HepG2 (cell line): ENCODE results near the gene TMEM134. TPM values are rescaled to one million over a fixed set of nuclear protein-coding genes. Genes with fewer than 3 reads are reported as not detected.

Experiments
- ATAC-seq: fragments of 200-7000 bp; cut with Tn5 transposase; 3 replicates; pipeline ENCODE4 v1.9.1; 2020; ENCODE audit warnings: mild to moderate bottlenecking, moderate library complexity
- BruUV-seq: library from RNA; stranded (reverse); fragments of 400-500 nt; replicated peaks from 2 replicates; lab custom pipeline; 2021; lab: Mats Ljungman, UMichigan
- CTCF ChIA-PET: fragments of 300-600 bp; formaldehyde crosslinking; extraction: SDS; loops from one replicate; lab custom pipeline; 2021; ENCODE audit warnings: low total read pairs, inconsistent platforms, low intra/inter-chr PET ratio; lab: Yijun Ruan, JAX
- POLR2A ChIA-PET: fragments of 350-600 bp; sonication (Branson Sonifier 250); formaldehyde crosslinking; loops from one replicate; lab custom pipeline; 2020; ENCODE audit warnings: antibody characterized with exemption, inconsistent platforms; lab: Yijun Ruan, JAX
- DNase-seq: peaks from one replicate; pipeline ENCODE4 v3.0.0-alpha.2; 2015; ENCODE audit warnings: low spot score
- FAIRE-seq: peaks from 3 replicates; lab custom pipeline; 2011; peaks lifted over from hg19 to GRCh38; lab: Jason Lieb, UNC
- H2AFZ ChIP-seq: one replicate; pipeline ENCODE4 v1.6.1; 2011; ENCODE audit warnings: low read length, inconsistent platforms
- H3K27ac ChIP-seq: fragments of 300-600 bp; 3 replicates; pipeline ENCODE4 v1.8.0; 2011; ENCODE audit warnings: mixed run types, mild to moderate bottlenecking, mixed read lengths, low read length, inconsistent platforms; ENCODE audit not compliant: insufficient read depth; ENCODE audit errors: extremely low read length
- H3K27me3 ChIP-seq, 2 experiments: fragments of 200-600 bp in 1 of 2; 2 replicates in 1 of 2; 3 replicates in 1 of 2; pipeline versions ENCODE4 v1.6.0 to v1.8.0; 2011; ENCODE audit warnings: low read length in 2 of 2, mild to moderate bottlenecking in 2 of 2, moderate library complexity in 2 of 2, inconsistent platforms in 1 of 2; ENCODE audit not compliant: insufficient read depth in 2 of 2, control insufficient read depth in 1 of 2
- H3K36me3 ChIP-seq, 2 experiments: fragments of 200-600 bp in 1 of 2; replicated peaks in 1 of 2; 2 replicates in 1 of 2; 3 replicates in 1 of 2; pipeline versions ENCODE4 v1.5.1 to v1.8.0; 2011; ENCODE audit warnings: low read length in 2 of 2, inconsistent platforms in 1 of 2; ENCODE audit not compliant: insufficient read depth in 2 of 2, control insufficient read depth in 1 of 2
- H3K4me1 ChIP-seq: 2 replicates; pipeline ENCODE4 v1.5.1; 2012; ENCODE audit warnings: low read length, inconsistent platforms; ENCODE audit not compliant: insufficient read depth
- H3K4me2 ChIP-seq: 2 replicates; pipeline ENCODE4 v1.6.0; 2011; ENCODE audit warnings: low read depth, low read length, inconsistent platforms
- H3K4me3 ChIP-seq, 3 experiments: fragments of 200-600 bp in 1 of 3; sonication (generic), shearing (Covaris generic) in 1 of 3; replicated peaks in 1 of 3; 2 replicates each; pipeline ENCODE4 v1.5.1; 2011 to 2016; ENCODE audit warnings: low read length in 3 of 3, inconsistent platforms in 2 of 3, low read depth in 2 of 3, mild to moderate bottlenecking in 2 of 3, control low read depth in 1 of 3, mixed read lengths in 1 of 3; ENCODE audit not compliant: insufficient read depth in 1 of 3
- H3K79me2 ChIP-seq: one replicate; pipeline ENCODE4 v1.6.1; 2011; ENCODE audit warnings: low read length, inconsistent platforms; ENCODE audit not compliant: insufficient read depth
- H3K9ac ChIP-seq: 2 replicates; pipeline ENCODE4 v1.6.0; 2011; ENCODE audit warnings: mild to moderate bottlenecking, low read depth, low read length, inconsistent platforms; ENCODE audit not compliant: insufficient read depth
- H3K9me3 ChIP-seq: 2 replicates; pipeline ENCODE4 v1.5.1; 2012; ENCODE audit warnings: mild to moderate bottlenecking, low read length
- H4K20me1 ChIP-seq: 2 replicates; pipeline ENCODE4 v1.6.0; 2011; ENCODE audit warnings: inconsistent platforms, mild to moderate bottlenecking, low read length, moderate library complexity; ENCODE audit not compliant: insufficient read depth
- ATF7-NPFF ChIP-seq: sonication (generic); formaldehyde crosslinking; IDR thresholded peaks from 2 replicates; pipeline ENCODE4 v1.8.1; 2023; ENCODE audit warnings: mild to moderate bottlenecking, low read depth, missing genetic modification reagents, moderate library complexity
- GABPB1 ChIP-seq: IDR thresholded peaks from 2 replicates; pipeline ENCODE4 v1.6.1; 2016; ENCODE audit warnings: mild to moderate bottlenecking, missing genetic modification reagents, moderate library complexity, missing compliant biosample characterization
- HNRNPUL1 ChIP-seq: fragments of 200-400 bp; formaldehyde crosslinking; IDR thresholded peaks from 2 replicates; pipeline ENCODE4 v1.6.1; 2017; ENCODE audit warnings: low read depth, mild to moderate bottlenecking, low read length, moderate library complexity
- KDM2A ChIP-seq: sonication (generic); formaldehyde crosslinking; IDR thresholded peaks from 2 replicates; pipeline ENCODE4 v1.4.0; 2020; ENCODE audit warnings: low read depth, missing genetic modification reagents, borderline replicate concordance
- KLF13 ChIP-seq: sonication (generic); formaldehyde crosslinking; IDR thresholded peaks from 2 replicates; pipeline ENCODE4 v1.4.0; 2020; ENCODE audit warnings: mild to moderate bottlenecking, missing genetic modification reagents
- MAFG ChIP-seq: sonication (generic); formaldehyde crosslinking; IDR thresholded peaks from 2 replicates; pipeline ENCODE4 v1.5.1; 2020; ENCODE audit warnings: mild to moderate bottlenecking, missing genetic modification reagents
- MEIS2 ChIP-seq: sonication (generic); formaldehyde crosslinking; IDR thresholded peaks from 2 replicates; pipeline ENCODE4 v1.9.0; 2021; ENCODE audit warnings: mild to moderate bottlenecking, missing genetic modification reagents
- MIXL1 ChIP-seq: IDR thresholded peaks from 2 replicates; pipeline ENCODE4 v1.6.1; 2016
- NFRKB ChIP-seq: fragments of 450-650 bp; IDR thresholded peaks from 2 replicates; pipeline ENCODE4 v1.6.1; 2017
- PCBP2 ChIP-seq: fragments of 200-400 bp; formaldehyde crosslinking; optimal IDR thresholded peaks from 2 replicates; pipeline ENCODE3; 2018; ENCODE audit warnings: low read length, low read depth; ENCODE audit not compliant: poor library complexity, severe bottlenecking
- RFX1 ChIP-seq: fragments of 450-650 bp; IDR thresholded peaks from 2 replicates; pipeline ENCODE4 v1.6.1; 2017
- SAP130 ChIP-seq: IDR thresholded peaks from 2 replicates; pipeline ENCODE4 v1.6.1; 2016; ENCODE audit warnings: low read depth
- ZFP37 ChIP-seq: sonication (generic); formaldehyde crosslinking; IDR thresholded peaks from 2 replicates; pipeline ENCODE4 v1.4.0; 2020; ENCODE audit warnings: missing genetic modification reagents, borderline replicate concordance
- ZNF232 ChIP-seq: sonication (generic); formaldehyde crosslinking; IDR thresholded peaks from 2 replicates; pipeline ENCODE4 v1.4.0; 2020; ENCODE audit warnings: missing genetic modification reagents, borderline replicate concordance
- ZNF446 ChIP-seq: sonication (generic); formaldehyde crosslinking; IDR thresholded peaks from 2 replicates; pipeline ENCODE4 v1.5.0; 2020; ENCODE audit warnings: mild to moderate bottlenecking, missing genetic modification reagents
- ZSCAN12 ChIP-seq: sonication (generic); formaldehyde crosslinking; IDR thresholded peaks from 2 replicates; pipeline ENCODE4 v1.9.0; 2021; ENCODE audit warnings: mild to moderate bottlenecking, missing genetic modification reagents
- WGBS: methylation state at CpG from one replicate; pipeline ENCODE4 v1.1.6; 2017; ENCODE audit warnings: low lambda C conversion rate; 5-methylcytosine and 5-hydroxymethylcytosine counted together
- in situ Hi-C: cut with HindIII; loops from 2 replicates; pipeline ENCODE4 v1.10.0; 2017; ENCODE audit warnings: low pct_unique_long_range_greater_than_20kb; ENCODE audit not compliant: extremely low pct_ligation_motif_present
- intact Hi-C: fragments of 100-400 bp; cut with micrococcal nuclease; formaldehyde crosslinking; loops from one replicate; pipeline ENCODE4 v1.10.0; 2022; ENCODE audit not compliant: unreplicated experiment
- polyA plus RNA-seq, 8 experiments: library from polyadenylated mRNA; depleted of rRNA in 3 of 8; stranded (reverse) in 7 of 8; unstranded in 1 of 8; fragments of >200 nt; fragmentation: Illumina TruSeq in 4 of 8; extraction: Trizol in 4 of 8; gene quantifications; 2 replicates each; pipeline versions ENCODE4 v1.2.1 to v1.2.3, GENCODE V29; 2011 to 2016; ENCODE audit warnings: low read depth in 4 of 8, missing spikeins in 1 of 8, mixed read lengths in 1 of 8; ENCODE audit not compliant: insufficient read depth in 1 of 8
- total RNA-seq, 5 experiments: library from RNA; depleted of rRNA; stranded (reverse); fragments of >200 nt; fragmentation: Illumina TruSeq; extraction: Trizol; gene quantifications; 2 replicates each; pipeline ENCODE4 v1.2.3, GENCODE V29; 2016; ENCODE audit warnings: low read depth in 1 of 5
- TF ChIP-seq, protein P1 (sequence below): sonication (generic); formaldehyde crosslinking; IDR thresholded peaks from 2 replicates; pipeline ENCODE4 v1.5.0; 2020; ENCODE audit warnings: missing genetic modification reagents, mild to moderate bottlenecking, borderline replicate concordance
- TF ChIP-seq, protein P2 (sequence below): sonication (generic); formaldehyde crosslinking; IDR thresholded peaks from 2 replicates; pipeline ENCODE4 v1.4.0; 2020; ENCODE audit warnings: mild to moderate bottlenecking, missing genetic modification reagents, borderline replicate concordance

Gene TMEM134
- total and polyA plus RNA-seq, 2 of the 13 experiments (the other 11 are each of a cell fraction or from before 2014, with no cell fraction given): 6.9 to 26.9 TPM

DNA sequence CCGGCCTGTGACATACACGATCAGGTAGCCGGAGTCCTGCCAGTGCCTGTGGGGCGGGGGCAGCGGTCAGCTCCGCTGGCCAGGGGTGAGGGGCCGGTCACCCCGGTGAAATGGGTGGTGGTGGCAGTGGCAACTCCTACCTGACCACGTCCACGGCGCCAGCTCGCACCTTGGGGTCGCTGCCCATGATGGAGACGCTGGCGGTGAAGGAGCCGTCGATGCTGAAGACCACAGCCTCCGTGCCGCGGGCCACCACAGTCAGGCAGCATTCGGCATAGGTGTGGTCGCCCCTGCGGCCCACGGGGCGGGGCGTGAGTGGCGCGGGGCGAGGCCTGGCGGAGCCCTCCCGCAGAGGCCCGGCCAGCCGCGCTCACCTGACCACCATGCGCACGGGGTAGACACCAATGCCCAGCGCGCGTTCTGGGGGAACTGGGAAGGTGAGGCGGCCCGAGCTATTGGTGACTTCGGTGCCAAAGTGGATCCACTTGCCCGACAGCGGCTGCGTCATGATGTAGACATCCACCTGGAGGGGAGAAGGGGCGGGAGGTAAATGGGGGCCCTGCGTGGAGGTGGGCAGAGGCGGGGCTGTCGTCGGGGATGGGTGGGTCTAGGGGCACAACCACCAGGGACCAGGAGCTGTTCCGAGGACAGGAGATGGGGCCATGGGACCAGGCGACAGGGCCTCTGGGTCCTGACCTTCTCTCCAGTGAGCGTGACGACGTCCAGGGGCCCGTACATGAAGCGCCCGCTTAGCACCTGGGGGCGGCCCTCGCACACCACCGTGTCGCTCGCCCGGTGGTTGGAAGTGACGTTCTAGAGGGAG, 24.7 kb upstream of the TMEM134 start:
- Histone ChIP-seq H4K20me1 (no peaks in the 10 kb centered on the region), H2AFZ (no peak overlapping the region), H3K9ac (no peak overlapping the region), H3K9me3 (no peaks in the 10 kb centered on the region), H3K27ac (no peak overlapping the region), H3K4me1 (no peaks in the 10 kb centered on the region), H3K4me3 (no peak overlapping the region), H3K4me2 (no peak overlapping the region), H3K36me3 (peaks cover 3 to 14% of the 10 kb centered on the region in 2 experiments; a peak in 4 of 5 replicates), H3K79me2 (no peaks in the 10 kb centered on the region), H3K27me3 (no peaks in the 10 kb centered on the region)
- TF ChIP-seq ZSCAN12 (CRISPR knock-in tag) (no peak), SAP130 (CRISPR knock-in tag) (no peak), PCBP2 (no peak), ZNF446 (CRISPR knock-in tag) (no peak), GABPB1 (CRISPR knock-in tag) (no peak), MEIS2 (CRISPR knock-in tag) (no peak), MAFG (no peak), KDM2A (CRISPR knock-in tag) (no peak), MIXL1 (CRISPR knock-in tag) (no peak), RFX1 (no peak), ATF7-NPFF (CRISPR knock-in tag) (no peak), ZNF232 (CRISPR knock-in tag) (no peak), HNRNPUL1 (no peak), NFRKB (no peak), ZFP37 (no peak), KLF13 (CRISPR knock-in tag) (no peak)
- TF ChIP-seq, protein P1, sequence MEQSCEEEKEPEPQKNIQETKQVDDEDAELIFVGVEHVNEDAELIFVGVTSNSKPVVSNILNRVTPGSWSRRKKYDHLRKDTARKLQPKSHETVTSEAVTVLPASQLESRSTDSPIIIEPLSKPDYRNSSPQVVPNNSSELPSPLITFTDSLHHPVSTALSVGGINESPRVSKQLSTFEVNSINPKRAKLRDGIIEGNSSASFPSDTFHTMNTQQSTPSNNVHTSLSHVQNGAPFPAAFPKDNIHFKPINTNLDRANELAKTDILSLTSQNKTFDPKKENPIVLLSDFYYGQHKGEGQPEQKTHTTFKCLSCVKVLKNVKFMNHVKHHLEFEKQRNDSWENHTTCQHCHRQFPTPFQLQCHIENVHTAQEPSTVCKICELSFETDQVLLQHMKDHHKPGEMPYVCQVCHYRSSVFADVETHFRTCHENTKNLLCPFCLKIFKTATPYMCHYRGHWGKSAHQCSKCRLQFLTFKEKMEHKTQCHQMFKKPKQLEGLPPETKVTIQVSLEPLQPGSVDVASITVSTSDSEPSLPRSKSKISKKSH (CRISPR knock-in tag): no peak
- TF ChIP-seq, protein P2, sequence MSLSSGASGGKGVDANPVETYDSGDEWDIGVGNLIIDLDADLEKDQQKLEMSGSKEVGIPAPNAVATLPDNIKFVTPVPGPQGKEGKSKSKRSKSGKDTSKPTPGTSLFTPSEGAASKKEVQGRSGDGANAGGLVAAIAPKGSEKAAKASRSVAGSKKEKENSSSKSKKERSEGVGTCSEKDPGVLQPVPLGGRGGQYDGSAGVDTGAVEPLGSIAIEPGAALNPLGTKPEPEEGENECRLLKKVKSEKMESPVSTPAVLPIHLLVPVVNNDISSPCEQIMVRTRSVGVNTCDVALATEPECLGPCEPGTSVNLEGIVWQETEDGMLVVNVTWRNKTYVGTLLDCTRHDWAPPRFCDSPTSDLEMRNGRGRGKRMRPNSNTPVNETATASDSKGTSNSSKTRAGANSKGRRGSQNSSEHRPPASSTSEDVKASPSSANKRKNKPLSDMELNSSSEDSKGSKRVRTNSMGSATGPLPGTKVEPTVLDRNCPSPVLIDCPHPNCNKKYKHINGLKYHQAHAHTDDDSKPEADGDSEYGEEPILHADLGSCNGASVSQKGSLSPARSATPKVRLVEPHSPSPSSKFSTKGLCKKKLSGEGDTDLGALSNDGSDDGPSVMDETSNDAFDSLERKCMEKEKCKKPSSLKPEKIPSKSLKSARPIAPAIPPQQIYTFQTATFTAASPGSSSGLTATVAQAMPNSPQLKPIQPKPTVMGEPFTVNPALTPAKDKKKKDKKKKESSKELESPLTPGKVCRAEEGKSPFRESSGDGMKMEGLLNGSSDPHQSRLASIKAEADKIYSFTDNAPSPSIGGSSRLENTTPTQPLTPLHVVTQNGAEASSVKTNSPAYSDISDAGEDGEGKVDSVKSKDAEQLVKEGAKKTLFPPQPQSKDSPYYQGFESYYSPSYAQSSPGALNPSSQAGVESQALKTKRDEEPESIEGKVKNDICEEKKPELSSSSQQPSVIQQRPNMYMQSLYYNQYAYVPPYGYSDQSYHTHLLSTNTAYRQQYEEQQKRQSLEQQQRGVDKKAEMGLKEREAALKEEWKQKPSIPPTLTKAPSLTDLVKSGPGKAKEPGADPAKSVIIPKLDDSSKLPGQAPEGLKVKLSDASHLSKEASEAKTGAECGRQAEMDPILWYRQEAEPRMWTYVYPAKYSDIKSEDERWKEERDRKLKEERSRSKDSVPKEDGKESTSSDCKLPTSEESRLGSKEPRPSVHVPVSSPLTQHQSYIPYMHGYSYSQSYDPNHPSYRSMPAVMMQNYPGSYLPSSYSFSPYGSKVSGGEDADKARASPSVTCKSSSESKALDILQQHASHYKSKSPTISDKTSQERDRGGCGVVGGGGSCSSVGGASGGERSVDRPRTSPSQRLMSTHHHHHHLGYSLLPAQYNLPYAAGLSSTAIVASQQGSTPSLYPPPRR (CRISPR knock-in tag): no peak
- ATAC-seq (no peak), DNase-seq (no peak), FAIRE-seq (no peak)
- POLR2A ChIA-PET: no interaction called here
- 98% methylated on average over 39 of the region's 65 CpGs for WGBS
- in situ Hi-C loops (no loop called here), intact Hi-C loops (no loop called here)
- no TSS peak for BruUV-seq
- CTCF ChIA-PET: no interaction called here
